Epithelial cell of proximal tubule (primary cell): ENCODE data around the gene DLX5. TPM values are rescaled to one million over a fixed set of nuclear protein-coding genes. Genes with fewer than 3 reads are reported as not detected.

Source experiments
- DNase-seq: peaks from one replicate; pipeline ENCODE4 v3.0.0-alpha.2; 2011; ENCODE audit warnings: low read depth
- H3K4me3 ChIP-seq: 2 replicates; pipeline ENCODE4 v1.5.1; 2011; ENCODE audit warnings: low read depth, mild to moderate bottlenecking, low read length
- total RNA-seq: library from RNA; depleted of rRNA; stranded (reverse); fragments of >200 nt; gene quantifications from 2 replicates; pipeline ENCODE4 v1.2.3, GENCODE V29; 2015
- TF ChIP-seq, protein P1 (sequence below): conservative IDR thresholded peaks from 2 replicates; pipeline ENCODE4 v1.5.1; 2012; ENCODE audit warnings: low read depth, mild to moderate bottlenecking, low read length

Gene DLX5
- total RNA-seq, 1 donor from 2014 or later = not detected

DNA sequence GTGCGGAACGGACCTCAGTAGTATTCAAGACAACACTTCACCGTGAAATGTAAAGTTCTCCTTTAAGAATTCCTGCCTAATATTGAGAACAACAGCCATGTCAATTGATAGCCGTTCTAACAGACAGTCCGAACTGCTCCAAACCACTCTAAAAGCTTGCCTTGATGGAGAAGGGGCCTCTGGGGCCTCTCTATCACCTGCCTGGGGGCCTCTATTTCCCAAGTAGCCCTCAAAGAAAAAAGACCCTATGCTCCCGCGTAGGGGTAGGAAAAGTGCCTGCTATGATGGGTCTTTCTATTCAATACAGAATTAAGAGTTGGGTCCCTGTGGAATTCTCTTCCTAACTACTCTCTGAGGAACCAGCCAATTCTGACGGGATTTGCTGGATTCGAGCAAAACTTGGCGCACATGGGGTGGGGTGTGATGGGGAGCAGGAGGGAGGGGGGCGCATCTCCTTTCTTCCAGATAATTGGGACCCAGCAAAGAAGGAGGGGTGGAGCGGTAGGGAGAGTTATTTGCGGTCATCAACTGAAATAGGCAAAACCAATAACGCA is 27.6 kb downstream of the DLX5 start:
- H3K4me3 ChIP-seq = no peak overlapping the region
- no peak for DNase-seq
- TF ChIP-seq, protein P1, sequence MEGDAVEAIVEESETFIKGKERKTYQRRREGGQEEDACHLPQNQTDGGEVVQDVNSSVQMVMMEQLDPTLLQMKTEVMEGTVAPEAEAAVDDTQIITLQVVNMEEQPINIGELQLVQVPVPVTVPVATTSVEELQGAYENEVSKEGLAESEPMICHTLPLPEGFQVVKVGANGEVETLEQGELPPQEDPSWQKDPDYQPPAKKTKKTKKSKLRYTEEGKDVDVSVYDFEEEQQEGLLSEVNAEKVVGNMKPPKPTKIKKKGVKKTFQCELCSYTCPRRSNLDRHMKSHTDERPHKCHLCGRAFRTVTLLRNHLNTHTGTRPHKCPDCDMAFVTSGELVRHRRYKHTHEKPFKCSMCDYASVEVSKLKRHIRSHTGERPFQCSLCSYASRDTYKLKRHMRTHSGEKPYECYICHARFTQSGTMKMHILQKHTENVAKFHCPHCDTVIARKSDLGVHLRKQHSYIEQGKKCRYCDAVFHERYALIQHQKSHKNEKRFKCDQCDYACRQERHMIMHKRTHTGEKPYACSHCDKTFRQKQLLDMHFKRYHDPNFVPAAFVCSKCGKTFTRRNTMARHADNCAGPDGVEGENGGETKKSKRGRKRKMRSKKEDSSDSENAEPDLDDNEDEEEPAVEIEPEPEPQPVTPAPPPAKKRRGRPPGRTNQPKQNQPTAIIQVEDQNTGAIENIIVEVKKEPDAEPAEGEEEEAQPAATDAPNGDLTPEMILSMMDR = no peak

DNA sequence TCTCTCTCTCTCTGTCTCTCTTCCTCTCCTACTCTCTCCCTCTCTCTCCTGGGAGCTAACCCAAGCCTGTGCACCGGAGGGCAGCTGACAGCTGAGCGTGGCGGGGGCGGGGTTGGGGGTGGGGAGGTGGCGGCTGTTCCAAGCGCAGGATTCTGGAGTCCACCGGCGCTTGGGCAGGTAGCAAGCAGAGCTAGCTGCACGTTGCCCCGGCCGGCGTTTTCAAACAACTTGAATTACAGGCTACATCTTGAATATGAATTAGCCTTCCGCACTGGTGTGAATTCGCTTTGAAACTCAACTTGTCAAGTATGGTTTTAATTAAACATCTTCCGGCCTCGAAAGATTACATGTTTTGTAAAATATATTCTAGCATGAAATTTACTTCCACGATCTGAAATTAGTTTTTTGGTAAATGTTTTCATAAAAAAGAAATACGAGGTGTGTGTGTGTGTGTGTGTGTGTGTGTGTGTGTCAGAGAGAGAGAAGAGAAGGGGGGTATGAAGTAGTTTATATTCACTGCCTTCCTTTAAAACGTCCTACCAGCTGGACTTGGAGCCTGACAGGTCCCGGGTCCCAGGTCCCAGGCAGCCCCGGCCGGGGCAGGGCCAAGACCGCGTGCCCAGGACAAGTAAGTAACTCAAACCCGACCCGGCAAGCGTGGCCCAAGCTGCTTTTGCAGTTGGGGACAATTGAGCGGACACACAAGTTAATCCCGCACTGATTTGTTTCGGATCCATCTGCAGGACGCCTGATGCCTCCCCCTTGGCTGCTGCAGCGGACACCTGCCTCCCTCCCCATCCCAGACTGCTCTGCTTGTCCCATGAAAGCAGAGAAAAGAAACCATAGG is 28.3 kb downstream of the DLX5 start:
- DNase-seq = no peak
- TF ChIP-seq, protein P1 = no peak
- H3K4me3 ChIP-seq = no peak overlapping the region

DNA sequence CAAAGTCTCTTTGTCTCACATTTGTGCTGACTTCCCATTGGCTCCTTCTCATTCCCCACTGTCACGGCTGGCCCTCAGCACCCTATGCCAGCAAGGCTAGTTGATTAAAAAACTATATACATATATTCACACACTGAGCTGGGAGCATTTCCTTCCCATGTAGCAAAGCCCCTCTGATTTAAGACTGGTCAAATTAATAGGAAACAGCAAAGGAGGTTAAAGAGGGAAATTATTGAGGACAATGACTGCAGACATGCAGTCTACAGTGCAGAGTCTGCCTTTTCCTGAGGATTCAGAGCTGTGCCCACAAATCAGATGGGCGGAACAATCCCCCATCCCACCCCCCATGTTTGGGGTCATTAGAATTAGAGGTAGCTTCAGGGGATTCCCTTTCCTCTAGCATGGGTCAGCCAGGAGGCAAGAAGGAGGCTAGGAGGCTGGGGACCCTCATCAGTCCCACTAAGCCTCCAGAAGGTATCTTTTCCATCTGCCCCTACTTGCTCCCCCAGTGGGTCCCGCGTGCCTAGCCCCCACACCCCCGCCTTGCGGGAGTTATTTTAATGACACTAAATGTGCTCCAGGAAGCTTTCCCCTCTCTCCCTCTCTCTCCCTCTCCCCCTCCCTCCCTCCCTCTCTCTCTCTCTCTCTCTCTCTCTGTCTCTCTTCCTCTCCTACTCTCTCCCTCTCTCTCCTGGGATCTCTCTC is 29.1 kb downstream of the DLX5 start:
- TF ChIP-seq, protein P1 = no peak
- DNase-seq = no peak
- no peak overlapping the region for H3K4me3 ChIP-seq

DNA sequence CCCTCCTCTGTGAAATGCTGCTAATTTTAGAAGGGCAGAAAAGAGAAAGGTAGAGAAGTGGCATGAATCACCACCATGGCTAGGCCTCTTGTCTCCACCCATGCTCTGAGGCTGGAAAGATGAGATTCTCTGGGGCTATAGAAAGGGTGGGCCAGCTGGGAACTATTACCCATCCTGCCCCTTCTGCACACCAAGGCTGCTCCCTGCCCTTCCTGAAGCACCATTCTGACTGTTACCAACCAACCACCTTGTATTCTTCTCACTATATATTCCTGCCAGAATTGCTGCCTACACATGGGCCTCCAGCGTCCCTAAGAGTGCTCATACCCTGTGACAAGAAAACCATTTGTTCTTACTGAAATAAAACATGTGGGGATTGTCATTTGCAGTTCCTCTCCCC is 30.7 kb downstream of the DLX5 start:
- DNase-seq = no peak
- H3K4me3 ChIP-seq = no peak overlapping the region
- TF ChIP-seq, protein P1 = no peak

DNA sequence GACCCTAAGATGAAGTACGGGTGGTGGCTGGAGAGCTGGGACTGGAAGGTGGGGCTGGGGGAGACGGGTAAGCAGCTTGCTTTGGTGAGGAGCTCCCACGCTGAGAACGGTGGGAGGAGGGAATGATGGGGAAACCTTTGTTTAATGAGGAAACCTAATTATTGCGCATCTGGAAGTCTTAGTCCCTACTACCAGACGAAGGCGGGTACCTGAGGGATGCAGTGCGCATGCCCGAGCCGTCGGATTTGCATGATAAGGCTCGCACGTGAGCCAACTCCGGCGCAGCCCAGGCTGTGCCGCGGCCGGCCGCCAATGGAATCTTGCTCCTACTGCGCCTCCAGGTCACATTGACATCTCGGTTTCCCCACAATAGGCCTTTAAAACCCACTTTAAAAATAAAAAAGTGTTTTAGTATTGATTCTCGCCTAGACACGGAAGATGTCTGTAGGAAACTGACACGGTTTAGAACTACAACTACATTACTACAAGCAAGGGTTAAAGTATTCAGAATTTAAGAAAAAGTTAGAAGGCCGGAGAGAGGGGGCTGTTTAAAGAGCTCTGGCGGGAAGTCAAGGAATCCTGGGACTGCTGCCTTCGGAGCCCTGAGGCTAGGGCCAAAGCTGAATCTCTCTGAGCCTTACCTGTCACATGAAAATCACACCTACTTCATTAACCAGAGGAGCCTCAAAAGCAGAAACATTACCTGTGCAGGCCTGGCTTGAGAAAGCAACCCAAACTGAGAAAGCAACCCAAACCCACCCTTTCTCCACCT is 31.4 kb downstream of the DLX5 start:
- DNase-seq = no peak
- H3K4me3 ChIP-seq = no peak overlapping the region
- TF ChIP-seq, protein P1 = no peak

DNA sequence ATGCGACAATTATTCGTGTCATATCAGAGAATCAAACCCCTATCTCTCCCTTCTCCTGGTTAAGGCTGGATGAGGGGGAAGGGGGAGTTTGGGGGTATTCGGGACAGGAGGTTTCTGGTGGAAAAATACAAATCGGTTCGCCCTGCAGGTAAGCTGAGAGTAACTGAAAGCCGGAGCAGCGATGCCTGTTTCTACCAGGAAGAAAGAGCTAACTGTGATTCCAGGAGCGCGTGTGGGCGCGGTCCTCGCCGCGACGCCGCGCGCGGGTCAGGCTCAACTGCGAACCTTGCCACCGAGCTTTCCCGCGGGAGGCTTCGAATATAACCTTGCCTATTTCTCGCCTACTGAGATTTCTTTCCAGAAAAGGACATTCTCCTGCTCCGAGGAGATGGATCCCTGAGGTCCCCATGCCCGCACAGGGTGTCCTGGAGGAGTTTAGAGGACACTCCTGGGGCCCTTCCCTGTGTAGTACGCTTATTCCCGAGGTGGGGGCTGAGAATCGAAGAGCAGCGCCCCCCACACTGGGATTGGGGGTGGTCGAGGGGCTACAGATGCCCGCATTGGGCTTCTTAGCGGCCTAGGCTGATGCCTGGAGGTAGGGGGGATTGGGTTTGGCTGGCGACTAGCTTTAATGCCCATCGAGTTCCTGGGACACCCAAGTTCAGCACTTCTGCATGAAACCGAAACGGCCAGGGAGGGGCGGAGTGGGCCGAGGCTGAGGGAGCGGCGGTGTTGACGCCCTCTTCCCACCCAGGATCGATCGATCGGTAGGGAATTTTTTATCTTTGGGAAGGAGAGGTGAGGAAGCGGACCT is 32.2 kb downstream of the DLX5 start:
- no peak for DNase-seq
- H3K4me3 ChIP-seq = no peak overlapping the region
- TF ChIP-seq, protein P1 = no peak
